ENCODE data around the gene USP37. TPM values are rescaled to one million over a fixed set of nuclear protein-coding genes. Genes with fewer than 3 reads are reported as not detected.

USP37 gene
- total and polyA plus RNA-seq, 2 of the 13 experiments (the other 11 are each of a cell fraction or from before 2014, with no cell fraction given), result 6.5 to 30.6 TPM

DNA sequence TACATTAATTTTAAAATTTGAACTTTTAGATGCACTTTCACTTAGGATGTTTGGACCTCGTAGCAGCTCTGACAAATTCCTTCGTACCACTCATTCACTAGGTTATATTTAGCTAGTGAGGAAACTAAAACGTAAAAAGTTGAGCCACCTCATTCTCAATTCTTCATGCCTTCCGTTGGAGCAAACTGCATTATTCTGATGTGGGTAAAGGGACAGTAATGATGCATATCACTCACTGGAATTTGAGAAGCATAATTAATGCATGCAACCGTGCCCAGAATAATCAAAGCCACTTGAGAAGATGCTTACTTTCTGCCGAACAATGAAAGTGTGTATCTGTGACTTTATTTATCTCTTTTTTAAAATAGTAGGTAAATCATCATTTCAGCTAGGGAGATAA is 2.7 kb upstream of the USP37 start (continued):
- TF ChIP-seq ZIK1 (CRISPR knock-in tag; IDR thresholded peaks at IDR 0.05; ENCODE audit: borderline replicate concordance, low read depth), result no peak
- TF ChIP-seq SKI (IDR thresholded peaks at IDR 0.05; ENCODE audit: partially characterized antibody), result no peak
- no peak for TF ChIP-seq HNF4G (IDR thresholded peaks at IDR 0.05; ENCODE audit: borderline replicate concordance, low read depth, low read length)
- TF ChIP-seq HNF4G (CRISPR knock-in tag; IDR thresholded peaks at IDR 0.05; ENCODE audit: borderline replicate concordance, low read depth), result no peak
- no peak for TF ChIP-seq HNRNPUL1 (IDR thresholded peaks at IDR 0.05; ENCODE audit: low read depth, low read length)
- no peak for TF ChIP-seq MED8 (CRISPR knock-in tag; IDR thresholded peaks at IDR 0.05; ENCODE audit: insufficient replicate concordance)
- no peak for TF ChIP-seq NFKB2 (CRISPR knock-in tag; IDR thresholded peaks at IDR 0.05; ENCODE audit: borderline replicate concordance)
- TF ChIP-seq, protein P1, sequence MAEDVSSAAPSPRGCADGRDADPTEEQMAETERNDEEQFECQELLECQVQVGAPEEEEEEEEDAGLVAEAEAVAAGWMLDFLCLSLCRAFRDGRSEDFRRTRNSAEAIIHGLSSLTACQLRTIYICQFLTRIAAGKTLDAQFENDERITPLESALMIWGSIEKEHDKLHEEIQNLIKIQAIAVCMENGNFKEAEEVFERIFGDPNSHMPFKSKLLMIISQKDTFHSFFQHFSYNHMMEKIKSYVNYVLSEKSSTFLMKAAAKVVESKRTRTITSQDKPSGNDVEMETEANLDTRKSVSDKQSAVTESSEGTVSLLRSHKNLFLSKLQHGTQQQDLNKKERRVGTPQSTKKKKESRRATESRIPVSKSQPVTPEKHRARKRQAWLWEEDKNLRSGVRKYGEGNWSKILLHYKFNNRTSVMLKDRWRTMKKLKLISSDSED (CRISPR knock-in tag; IDR thresholded peaks at IDR 0.05), result no peak
- no peak for TF ChIP-seq DMTF1 (CRISPR knock-in tag; IDR thresholded peaks at IDR 0.05)
- no peak for TF ChIP-seq ZNF124 (CRISPR knock-in tag; IDR thresholded peaks at IDR 0.05)
- no peak for TF ChIP-seq KMT2A (CRISPR knock-in tag; IDR thresholded peaks at IDR 0.05)
- TF ChIP-seq ZNF605 (CRISPR knock-in tag; IDR thresholded peaks at IDR 0.05), result no peak
- TF ChIP-seq ZNF230 (CRISPR knock-in tag; IDR thresholded peaks at IDR 0.05), result no peak

Measured in HepG2 (cell line).